Measurements from ENCODE around the gene ZNF664. TPM values are rescaled to one million over a fixed set of nuclear protein-coding genes. Genes with fewer than 3 reads are reported as not detected.

ZNF664 gene
- 51.8 TPM for polyA plus RNA-seq (2013, experiment 1 of 2)
- polyA plus RNA-seq (2013, experiment 2 of 2): 66.5 TPM

DNA sequence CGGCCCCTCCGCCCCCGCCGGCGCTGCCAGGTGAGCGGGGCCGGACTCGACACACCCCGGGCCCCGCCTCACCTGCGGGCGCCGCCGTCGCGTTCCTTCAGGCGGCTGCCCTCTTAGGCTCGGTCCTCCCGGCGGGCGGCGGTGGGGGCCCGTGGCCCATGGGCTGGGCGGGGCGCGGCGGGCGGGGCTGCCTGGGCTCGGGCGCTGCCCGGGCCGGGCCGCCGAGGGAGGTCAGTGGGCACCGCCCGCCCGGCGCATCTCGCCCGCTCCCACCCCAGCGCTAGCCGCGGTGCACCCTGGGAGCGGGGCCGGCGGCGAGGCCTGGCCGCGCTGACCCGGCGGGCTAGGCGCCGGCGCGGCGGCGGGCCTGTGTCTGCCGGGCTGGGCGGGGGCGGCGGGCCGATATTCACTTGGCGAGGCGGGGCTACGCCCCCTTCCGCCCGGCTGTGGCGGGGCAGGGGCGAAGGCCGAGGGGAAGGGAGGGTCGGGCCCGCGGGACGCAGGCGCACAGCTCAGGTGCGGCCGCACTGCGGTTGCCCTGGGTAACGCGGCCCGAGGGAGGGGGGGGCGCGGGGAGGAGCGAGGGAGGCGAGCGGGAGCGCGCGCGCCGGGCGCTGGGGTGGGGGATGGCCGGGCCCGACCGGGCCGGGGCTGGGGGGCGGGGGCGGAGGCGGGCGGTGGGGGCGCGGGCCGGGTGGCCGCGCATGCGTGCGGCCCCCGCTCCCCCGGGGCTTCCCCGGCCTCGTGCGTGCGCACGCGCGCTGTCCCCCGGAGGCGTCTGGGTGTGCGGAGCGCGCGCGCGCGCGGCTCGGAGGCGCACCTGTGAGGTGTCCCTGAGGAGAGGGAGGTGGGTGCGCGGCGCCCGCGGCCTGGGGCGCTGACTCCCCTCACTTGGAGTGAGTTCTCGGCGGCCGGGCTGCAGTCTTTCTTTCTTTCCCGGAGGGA lies at the start of gene ZNF664, which contains the start of gene CCDC92:
TSS of gene ZNF664 (plus strand) at position 759 of the 945 bp plus-strand sequence. CDS start 38,930 bp downstream, outside the sequence.
TSS of gene CCDC92 (minus strand) at position 375 of the 945 bp plus-strand sequence. CDS start 28,526 bp downstream, outside the sequence.
- Histone ChIP-seq H3K9ac (ENCODE audit: low read depth, low read length) (peak within 1 kb of the TSS; percentile 78), H3K9me3 (ENCODE audit: insufficient read depth, low read depth, low read length) (no peaks in the 10 kb centered on the region), H3K4me1 (ENCODE audit: insufficient read depth, low read length) (peaks cover 13% of the 10 kb centered on the region; the same call in 1 of the 2 replicates), H3K36me3 (ENCODE audit: insufficient read depth, low read length) (peaks cover 9% of the 10 kb centered on the region; the same call in 1 of the 2 replicates), H3K27ac (ENCODE audit: low read depth, low read length) (no peak within 1 kb of the TSS), H3K27me3 (ENCODE audit: insufficient read depth, low read length) (peaks cover 70% of the 10 kb centered on the region), H3K4me3 (ENCODE audit: low read length) (peak within 1 kb of the TSS; percentile 82)
- WGBS: under 1% methylated on average over 129 of the region's 138 CpGs

- Histone ChIP-seq H3K27me3 (ENCODE audit: insufficient read depth, low read length) (no peaks in the 10 kb centered on the region; the same call in 1 of the 2 replicates), H3K9ac (ENCODE audit: low read depth, low read length) (no peak overlapping the region), H3K36me3 (ENCODE audit: insufficient read depth, low read length) (no peaks in the 10 kb centered on the region), H3K4me3 (ENCODE audit: low read length) (no peak overlapping the region), H3K9me3 (ENCODE audit: insufficient read depth, low read depth, low read length) (no peaks in the 10 kb centered on the region), H3K27ac (ENCODE audit: low read depth, low read length) (no peak overlapping the region), H3K4me1 (ENCODE audit: insufficient read depth, low read length) (no peaks in the 10 kb centered on the region)
- 92% methylated on average over 7 of the region's 7 CpGs for WGBS
These were observed 49.1 kb upstream of the ZNF664 start for GRCh38 chr12:123923927-123924326.

- no peak overlapping the region for H3K9ac ChIP-seq (ENCODE audit: low read depth, low read length)
- WGBS: 87% methylated on average over 4 of the region's 4 CpGs
- H3K9me3 ChIP-seq (ENCODE audit: insufficient read depth, low read depth, low read length): no peaks in the 10 kb centered on the region
- H3K4me1 ChIP-seq (ENCODE audit: insufficient read depth, low read length): no peaks in the 10 kb centered on the region
- H3K27me3 ChIP-seq (ENCODE audit: insufficient read depth, low read length): no peaks in the 10 kb centered on the region; the same call in 1 of the 2 replicates
- no peaks in the 10 kb centered on the region for H3K36me3 ChIP-seq (ENCODE audit: insufficient read depth, low read length)
- no peak overlapping the region for H3K4me3 ChIP-seq (ENCODE audit: low read length)
- no peak overlapping the region for H3K27ac ChIP-seq (ENCODE audit: low read depth, low read length)
These were observed 48.5 kb upstream of the ZNF664 start for GRCh38 chr12:123924539-123924938.

- Histone ChIP-seq H3K9me3 (ENCODE audit: insufficient read depth, low read depth, low read length) (no peaks in the 10 kb centered on the region), H3K27ac (ENCODE audit: low read depth, low read length) (no peak overlapping the region), H3K9ac (ENCODE audit: low read depth, low read length) (no peak overlapping the region), H3K27me3 (ENCODE audit: insufficient read depth, low read length) (no peaks in the 10 kb centered on the region; the same call in 1 of the 2 replicates), H3K4me3 (ENCODE audit: low read length) (no peak overlapping the region), H3K36me3 (ENCODE audit: insufficient read depth, low read length) (no peaks in the 10 kb centered on the region), H3K4me1 (ENCODE audit: insufficient read depth, low read length) (no peaks in the 10 kb centered on the region)
- 86% methylated on average over 15 of the region's 15 CpGs for WGBS
These were observed 44.6 kb upstream of the ZNF664 start for GRCh38 chr12:123928274-123928865.

- Histone ChIP-seq H3K27me3 (ENCODE audit: insufficient read depth, low read length) (no peaks in the 10 kb centered on the region; the same call in 1 of the 2 replicates), H3K9ac (ENCODE audit: low read depth, low read length) (no peak overlapping the region), H3K4me3 (ENCODE audit: low read length) (no peak overlapping the region), H3K36me3 (ENCODE audit: insufficient read depth, low read length) (no peaks in the 10 kb centered on the region), H3K4me1 (ENCODE audit: insufficient read depth, low read length) (no peaks in the 10 kb centered on the region), H3K9me3 (ENCODE audit: insufficient read depth, low read depth, low read length) (no peaks in the 10 kb centered on the region), H3K27ac (ENCODE audit: low read depth, low read length) (no peak overlapping the region)
- 90% methylated on average over 4 of the region's 7 CpGs for WGBS
These were observed 44.1 kb upstream of the ZNF664 start for GRCh38 chr12:123928897-123929296.

DNA sequence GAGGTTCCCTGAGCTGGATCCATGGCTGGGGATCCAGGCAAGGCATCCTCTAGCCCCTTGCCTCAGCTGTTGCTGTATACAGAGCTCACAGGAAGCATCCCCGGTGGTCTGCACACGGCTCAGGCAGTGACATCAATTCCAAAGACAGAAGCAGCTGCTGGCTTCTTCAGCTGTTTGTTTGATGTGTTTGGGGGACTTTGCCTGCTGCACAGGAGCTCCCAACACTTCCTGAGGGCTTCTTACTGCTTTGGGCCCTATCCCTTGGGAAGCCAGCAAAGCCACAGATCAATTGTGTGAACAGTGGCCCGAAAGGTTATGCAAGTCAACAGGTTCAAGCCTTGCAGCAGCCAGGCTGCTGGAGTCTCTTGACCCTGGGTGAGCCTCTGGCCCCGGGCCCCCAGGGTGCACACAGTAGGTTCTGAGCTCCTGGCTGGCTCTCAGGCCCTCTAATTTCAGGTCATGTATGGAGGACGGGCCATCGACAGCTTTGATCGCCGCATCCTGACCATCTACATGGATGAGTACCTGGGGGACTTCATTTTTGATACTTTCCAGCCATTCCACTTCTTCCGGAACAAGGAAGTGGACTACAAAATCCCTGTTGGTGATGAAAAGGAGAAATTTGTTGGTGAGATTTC lies 43.0 kb upstream of the ZNF664 start:
- WGBS: 95% methylated on average over 9 of the region's 9 CpGs

GRCh38 chr12:123931686-123932321 lies 41.2 kb upstream of the ZNF664 start:
- no peaks in the 10 kb centered on the region for H3K4me1 ChIP-seq (ENCODE audit: insufficient read depth, low read length)
- no peaks in the 10 kb centered on the region for H3K9me3 ChIP-seq (ENCODE audit: insufficient read depth, low read depth, low read length)
- no peak overlapping the region for H3K4me3 ChIP-seq (ENCODE audit: low read length)
- H3K27ac ChIP-seq (ENCODE audit: low read depth, low read length): no peak overlapping the region
- WGBS: 91% methylated on average over 14 of the region's 14 CpGs
- no peaks in the 10 kb centered on the region for H3K27me3 ChIP-seq (ENCODE audit: insufficient read depth, low read length)
- H3K36me3 ChIP-seq (ENCODE audit: insufficient read depth, low read length): no peaks in the 10 kb centered on the region
- H3K9ac ChIP-seq (ENCODE audit: low read depth, low read length): no peak overlapping the region

More for the DNA sequence above, 43.0 kb upstream of the ZNF664 start:
- H3K27me3 ChIP-seq (ENCODE audit: insufficient read depth, low read length): no peaks in the 10 kb centered on the region; the same call in 1 of the 2 replicates
- H3K4me3 ChIP-seq (ENCODE audit: low read length): no peak overlapping the region
- no peak overlapping the region for H3K9ac ChIP-seq (ENCODE audit: low read depth, low read length)
- H3K4me1 ChIP-seq (ENCODE audit: insufficient read depth, low read length): no peaks in the 10 kb centered on the region
- no peaks in the 10 kb centered on the region for H3K36me3 ChIP-seq (ENCODE audit: insufficient read depth, low read length)
- no peak overlapping the region for H3K27ac ChIP-seq (ENCODE audit: low read depth, low read length)
- no peaks in the 10 kb centered on the region for H3K9me3 ChIP-seq (ENCODE audit: insufficient read depth, low read depth, low read length)

GRCh38 chr12:123933214-123933613 lies 39.8 kb upstream of the ZNF664 start:
- Histone ChIP-seq H3K4me1 (ENCODE audit: insufficient read depth, low read length) (no peaks in the 10 kb centered on the region), H3K9me3 (ENCODE audit: insufficient read depth, low read depth, low read length) (no peaks in the 10 kb centered on the region), H3K4me3 (ENCODE audit: low read length) (no peak overlapping the region), H3K9ac (ENCODE audit: low read depth, low read length) (no peak overlapping the region), H3K36me3 (ENCODE audit: insufficient read depth, low read length) (no peaks in the 10 kb centered on the region), H3K27me3 (ENCODE audit: insufficient read depth, low read length) (no peaks in the 10 kb centered on the region), H3K27ac (ENCODE audit: low read depth, low read length) (no peak overlapping the region)
- 95% methylated on average over 14 of the region's 14 CpGs for WGBS

DNA sequence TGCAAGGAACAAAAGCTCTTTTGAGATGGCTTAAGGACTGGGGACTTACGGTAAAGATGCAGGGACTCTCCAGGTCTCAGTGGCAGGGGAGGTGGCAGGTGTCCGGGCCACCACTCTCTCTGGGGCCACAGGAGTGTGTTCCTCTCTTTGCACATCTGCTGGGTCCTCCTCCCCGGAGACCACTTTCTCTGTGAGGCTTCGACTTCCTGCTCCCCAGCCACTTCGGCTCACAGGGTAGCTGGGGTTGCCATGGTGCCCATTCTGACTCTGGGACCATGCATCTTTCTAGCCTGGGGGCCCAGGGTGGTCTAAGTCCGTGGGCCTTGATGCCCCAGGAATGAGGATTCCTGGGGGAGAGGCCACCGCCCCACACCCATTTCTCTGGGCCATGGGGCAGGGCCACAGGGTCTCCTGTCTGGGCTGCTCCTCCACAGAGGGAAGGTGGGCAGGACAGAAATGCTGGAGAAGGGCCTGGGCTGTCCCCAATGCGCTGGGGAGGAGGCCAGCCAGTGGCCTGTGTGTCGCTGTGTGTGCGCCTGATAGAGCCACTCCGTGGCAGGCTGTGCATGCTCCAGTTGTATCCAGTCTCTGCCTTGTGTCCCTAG lies 38.9 kb upstream of the ZNF664 start:
- H3K4me1 ChIP-seq (ENCODE audit: insufficient read depth, low read length): no peaks in the 10 kb centered on the region
- H3K36me3 ChIP-seq (ENCODE audit: insufficient read depth, low read length): no peaks in the 10 kb centered on the region
- H3K9me3 ChIP-seq (ENCODE audit: insufficient read depth, low read depth, low read length): no peaks in the 10 kb centered on the region
- H3K27ac ChIP-seq (ENCODE audit: low read depth, low read length): no peak overlapping the region
- no peaks in the 10 kb centered on the region for H3K27me3 ChIP-seq (ENCODE audit: insufficient read depth, low read length)
- WGBS: 88% methylated on average over 11 of the region's 11 CpGs
- no peak overlapping the region for H3K9ac ChIP-seq (ENCODE audit: low read depth, low read length)
- no peak overlapping the region for H3K4me3 ChIP-seq (ENCODE audit: low read length)

GRCh38 chr12:123934829-123935228 lies 38.2 kb upstream of the ZNF664 start:
- no peak overlapping the region for H3K9ac ChIP-seq (ENCODE audit: low read depth, low read length)
- H3K4me1 ChIP-seq (ENCODE audit: insufficient read depth, low read length): no peaks in the 10 kb centered on the region
- 92% methylated on average over 9 of the region's 9 CpGs for WGBS
- no peaks in the 10 kb centered on the region for H3K27me3 ChIP-seq (ENCODE audit: insufficient read depth, low read length)
- no peak overlapping the region for H3K27ac ChIP-seq (ENCODE audit: low read depth, low read length)
- H3K9me3 ChIP-seq (ENCODE audit: insufficient read depth, low read depth, low read length): no peaks in the 10 kb centered on the region
- H3K4me3 ChIP-seq (ENCODE audit: low read length): no peak overlapping the region
- H3K36me3 ChIP-seq (ENCODE audit: insufficient read depth, low read length): no peaks in the 10 kb centered on the region
